Limb (tissue), 2 donors: ENCODE measurements around the gene NDUFB8.
"Not testable (repeated sequence)": the region's sequence is repeated elsewhere in the genome, so short reads cannot be mapped to it uniquely, and the experiment has no call there.

Experiments
- DNase-seq, 2 donors: peaks; one replicate each; pipeline ENCODE4 v3.0.0-alpha.2; 2016; ENCODE audit errors: extremely low spot score in 2 of 2

Gene NDUFB8

GRCh38 chr10:100529475-100530298, at the start of gene NDUFB8:
Gene NDUFB8, minus strand, starts transcription at chr10:100529871. Its CDS starts 20 bp downstream, at chr10:100529851.
- peak; percentile 92 to 94 for DNase-seq

- DNase-seq = no peak
Measured at GRCh38 chr10:100576282-100576635, 46.6 kb upstream of the NDUFB8 start.

- DNase-seq = no peak
Measured at GRCh38 chr10:100575585-100576281, 46.1 kb upstream of the NDUFB8 start.

GRCh38 chr10:100575146-100575545, 45.5 kb upstream of the NDUFB8 start:
- DNase-seq = not testable (repeated sequence)

GRCh38 chr10:100571084-100571856, 41.6 kb upstream of the NDUFB8 start:
- no peak for DNase-seq

- no peak for DNase-seq
Measured at GRCh38 chr10:100570506-100570905, 40.8 kb upstream of the NDUFB8 start.

GRCh38 chr10:100569687-100570481, 40.2 kb upstream of the NDUFB8 start:
- no peak for DNase-seq

- DNase-seq = no peak
Measured at GRCh38 chr10:100568912-100569311, 39.2 kb upstream of the NDUFB8 start.

- no peak for DNase-seq
Measured at GRCh38 chr10:100567826-100568225, 38.2 kb upstream of the NDUFB8 start.

GRCh38 chr10:100567249-100567648, 37.6 kb upstream of the NDUFB8 start:
- DNase-seq = no peak

- no peak for DNase-seq
Measured at GRCh38 chr10:100566561-100566960, 36.9 kb upstream of the NDUFB8 start.

- DNase-seq = no peak
Measured at GRCh38 chr10:100565206-100565985, 35.7 kb upstream of the NDUFB8 start.

- DNase-seq = peak; percentile 40 to 85
Measured at GRCh38 chr10:100562008-100562672, 32.5 kb upstream of the NDUFB8 start.

GRCh38 chr10:100561005-100561404, 31.3 kb upstream of the NDUFB8 start:
- no peak for DNase-seq

GRCh38 chr10:100560248-100560647, 30.6 kb upstream of the NDUFB8 start:
- no peak for DNase-seq

GRCh38 chr10:100554902-100555301, 25.2 kb upstream of the NDUFB8 start:
- DNase-seq = no peak

GRCh38 chr10:100553929-100554328, 24.3 kb upstream of the NDUFB8 start:
- no peak for DNase-seq

- no peak for DNase-seq
Measured at GRCh38 chr10:100551738-100552137, 22.1 kb upstream of the NDUFB8 start.

GRCh38 chr10:100551196-100551595, 21.5 kb upstream of the NDUFB8 start:
- DNase-seq = no peak

- DNase-seq = no peak
Measured at GRCh38 chr10:100544950-100545349, 15.3 kb upstream of the NDUFB8 start.
